HG03175 (cell line): ENCODE data around the gene PDE11A.
A peak's percentile ranks its signal among the peaks of the same experiment; 100 is the strongest.
"Not testable (repeated sequence)": the region's sequence is repeated elsewhere in the genome, so short reads cannot be mapped to it uniquely, and the experiment has no call there.

ENCODE experiments used
- ATAC-seq: cut with Tn5 transposase; IDR thresholded peaks from one replicate; pipeline ENCODE4 v1.9.1; 2021; ENCODE audit warnings: mild to moderate bottlenecking, moderate library complexity; ENCODE audit not compliant: unreplicated experiment

Gene PDE11A

GRCh38 chr2:178012639-178013038, 59.9 kb downstream of the PDE11A start:
- ATAC-seq, result no peak

- ATAC-seq, result no peak
These were observed 62.8 kb downstream of the PDE11A start for GRCh38 chr2:178009813-178010212.

GRCh38 chr2:178008636-178009289, 63.8 kb downstream of the PDE11A start:
- ATAC-seq, result no peak

GRCh38 chr2:178006710-178007109, 65.9 kb downstream of the PDE11A start:
- ATAC-seq, result no peak

- no peak for ATAC-seq
These were observed 66.8 kb downstream of the PDE11A start for GRCh38 chr2:178005756-178006155.

GRCh38 chr2:178002038-178002437, 70.5 kb downstream of the PDE11A start:
- ATAC-seq, result no peak

- ATAC-seq, result no peak
These were observed 73.6 kb downstream of the PDE11A start for GRCh38 chr2:177998996-177999395.

- no peak for ATAC-seq
These were observed 74.6 kb downstream of the PDE11A start for GRCh38 chr2:177998006-177998405.

- ATAC-seq, result no peak
These were observed 79.6 kb downstream of the PDE11A start for GRCh38 chr2:177992992-177993391.

- no peak for ATAC-seq
These were observed 83.3 kb downstream of the PDE11A start for GRCh38 chr2:177989029-177989885.

GRCh38 chr2:177984749-177985148, 87.8 kb downstream of the PDE11A start:
- no peak for ATAC-seq

- peak; percentile 92 for ATAC-seq
These were observed 89.3 kb downstream of the PDE11A start for GRCh38 chr2:177983183-177983788.

- no peak for ATAC-seq
These were observed 99.8 kb downstream of the PDE11A start for GRCh38 chr2:177972782-177973181.

- no peak for ATAC-seq
These were observed 100.5 kb downstream of the PDE11A start for GRCh38 chr2:177972123-177972522.

- ATAC-seq, result no peak
These were observed 101.7 kb downstream of the PDE11A start for GRCh38 chr2:177970670-177971454.

GRCh38 chr2:177964892-177965291, 107.7 kb downstream of the PDE11A start:
- ATAC-seq, result no peak

GRCh38 chr2:177952151-177952550, 120.4 kb downstream of the PDE11A start:
- no peak for ATAC-seq

GRCh38 chr2:177947598-177947997, 125.0 kb downstream of the PDE11A start:
- ATAC-seq, result not testable (repeated sequence)

- not testable (repeated sequence) for ATAC-seq
These were observed 128.0 kb downstream of the PDE11A start for GRCh38 chr2:177944530-177944929.

GRCh38 chr2:177942731-177943130, 129.8 kb downstream of the PDE11A start:
- ATAC-seq, result no peak

- ATAC-seq, result no peak
These were observed 133.4 kb downstream of the PDE11A start for GRCh38 chr2:177939211-177939610.
